HepG2 (cell line): ENCODE results near the gene KCNQ5. TPM values are rescaled to one million over a fixed set of nuclear protein-coding genes. Genes with fewer than 3 reads are reported as not detected.

ENCODE experiments used
- ATAC-seq: fragments of 200-7000 bp; cut with Tn5 transposase; 3 replicates; pipeline ENCODE4 v1.9.1; 2020; ENCODE audit warnings: mild to moderate bottlenecking, moderate library complexity
- BruUV-seq: library from RNA; stranded (reverse); fragments of 400-500 nt; replicated peaks from 2 replicates; lab custom pipeline; 2021; lab: Mats Ljungman, UMichigan
- CTCF ChIA-PET: fragments of 300-600 bp; formaldehyde crosslinking; extraction: SDS; loops from one replicate; lab custom pipeline; 2021; ENCODE audit warnings: low total read pairs, inconsistent platforms, low intra/inter-chr PET ratio; lab: Yijun Ruan, JAX
- POLR2A ChIA-PET: fragments of 350-600 bp; sonication (Branson Sonifier 250); formaldehyde crosslinking; loops from one replicate; lab custom pipeline; 2020; ENCODE audit warnings: antibody characterized with exemption, inconsistent platforms; lab: Yijun Ruan, JAX
- DNase-seq: peaks from one replicate; pipeline ENCODE4 v3.0.0-alpha.2; 2015; ENCODE audit warnings: low spot score
- FAIRE-seq: peaks from 3 replicates; lab custom pipeline; 2011; peaks lifted over from hg19 to GRCh38; lab: Jason Lieb, UNC
- H2AFZ ChIP-seq: one replicate; pipeline ENCODE4 v1.6.1; 2011; ENCODE audit warnings: low read length, inconsistent platforms
- H3K27ac ChIP-seq: fragments of 300-600 bp; 3 replicates; pipeline ENCODE4 v1.8.0; 2011; ENCODE audit warnings: mixed run types, mild to moderate bottlenecking, mixed read lengths, low read length, inconsistent platforms; ENCODE audit not compliant: insufficient read depth; ENCODE audit errors: extremely low read length
- H3K27me3 ChIP-seq, 2 experiments: fragments of 200-600 bp in 1 of 2; 2 replicates in 1 of 2; 3 replicates in 1 of 2; pipeline versions ENCODE4 v1.6.0 to v1.8.0; 2011; ENCODE audit warnings: low read length in 2 of 2, mild to moderate bottlenecking in 2 of 2, moderate library complexity in 2 of 2, inconsistent platforms in 1 of 2; ENCODE audit not compliant: insufficient read depth in 2 of 2, control insufficient read depth in 1 of 2
- H3K36me3 ChIP-seq, 2 experiments: fragments of 200-600 bp in 1 of 2; replicated peaks in 1 of 2; 2 replicates in 1 of 2; 3 replicates in 1 of 2; pipeline versions ENCODE4 v1.5.1 to v1.8.0; 2011; ENCODE audit warnings: low read length in 2 of 2, inconsistent platforms in 1 of 2; ENCODE audit not compliant: insufficient read depth in 2 of 2, control insufficient read depth in 1 of 2
- H3K4me1 ChIP-seq: 2 replicates; pipeline ENCODE4 v1.5.1; 2012; ENCODE audit warnings: low read length, inconsistent platforms; ENCODE audit not compliant: insufficient read depth
- H3K4me2 ChIP-seq: 2 replicates; pipeline ENCODE4 v1.6.0; 2011; ENCODE audit warnings: low read depth, low read length, inconsistent platforms
- H3K4me3 ChIP-seq, 3 experiments: fragments of 200-600 bp in 1 of 3; sonication (generic), shearing (Covaris generic) in 1 of 3; replicated peaks in 1 of 3; 2 replicates each; pipeline ENCODE4 v1.5.1; 2011 to 2016; ENCODE audit warnings: low read length in 3 of 3, inconsistent platforms in 2 of 3, low read depth in 2 of 3, mild to moderate bottlenecking in 2 of 3, control low read depth in 1 of 3, mixed read lengths in 1 of 3; ENCODE audit not compliant: insufficient read depth in 1 of 3
- H3K79me2 ChIP-seq: one replicate; pipeline ENCODE4 v1.6.1; 2011; ENCODE audit warnings: low read length, inconsistent platforms; ENCODE audit not compliant: insufficient read depth
- H3K9ac ChIP-seq: 2 replicates; pipeline ENCODE4 v1.6.0; 2011; ENCODE audit warnings: mild to moderate bottlenecking, low read depth, low read length, inconsistent platforms; ENCODE audit not compliant: insufficient read depth
- H3K9me3 ChIP-seq: 2 replicates; pipeline ENCODE4 v1.5.1; 2012; ENCODE audit warnings: mild to moderate bottlenecking, low read length
- H4K20me1 ChIP-seq: 2 replicates; pipeline ENCODE4 v1.6.0; 2011; ENCODE audit warnings: inconsistent platforms, mild to moderate bottlenecking, low read length, moderate library complexity; ENCODE audit not compliant: insufficient read depth
- ARNT ChIP-seq: fragments of 450-650 bp; IDR thresholded peaks from 2 replicates; pipeline ENCODE4 v1.6.1; 2017
- HDAC1 ChIP-seq: sonication (generic); formaldehyde crosslinking; IDR thresholded peaks from 2 replicates; pipeline ENCODE4 v1.5.1; 2020; ENCODE audit warnings: mild to moderate bottlenecking, missing genetic modification reagents
- HNRNPK ChIP-seq: fragments of 200-400 bp; formaldehyde crosslinking; IDR thresholded peaks from 2 replicates; pipeline ENCODE4 v1.6.1; 2018; ENCODE audit warnings: low read length, low read depth, moderate library complexity, mild to moderate bottlenecking; ENCODE audit not compliant: poor library complexity, severe bottlenecking
- MATR3 ChIP-seq: sonication (generic); formaldehyde crosslinking; IDR thresholded peaks from 2 replicates; pipeline ENCODE4 v1.4.0; 2020; ENCODE audit warnings: missing genetic modification reagents
- MIER3 ChIP-seq: IDR thresholded peaks from 2 replicates; pipeline ENCODE4 v1.6.1; 2016; ENCODE audit warnings: missing compliant biosample characterization, borderline replicate concordance
- PCBP2 ChIP-seq: fragments of 200-400 bp; formaldehyde crosslinking; optimal IDR thresholded peaks from 2 replicates; pipeline ENCODE3; 2018; ENCODE audit warnings: low read length, low read depth; ENCODE audit not compliant: poor library complexity, severe bottlenecking
- SRSF1 ChIP-seq: fragments of 200-400 bp; formaldehyde crosslinking; optimal IDR thresholded peaks from 2 replicates; pipeline ENCODE3; 2017; ENCODE audit warnings: mild to moderate bottlenecking, low read depth, low read length, moderate library complexity
- TSC22D2 ChIP-seq: sonication (generic); formaldehyde crosslinking; IDR thresholded peaks from 2 replicates; pipeline ENCODE4 v1.5.1; 2020; ENCODE audit warnings: missing genetic modification reagents, mild to moderate bottlenecking, borderline replicate concordance
- ZKSCAN5 ChIP-seq: sonication (generic); formaldehyde crosslinking; IDR thresholded peaks from 2 replicates; pipeline ENCODE4 v1.5.1; 2020; ENCODE audit warnings: mild to moderate bottlenecking, missing genetic modification reagents
- ZNF136 ChIP-seq: sonication (generic); formaldehyde crosslinking; IDR thresholded peaks from 2 replicates; pipeline ENCODE4 v1.8.1; 2022; ENCODE audit warnings: low read depth, mild to moderate bottlenecking, moderate library complexity, missing genetic modification reagents
- ZNF3 ChIP-seq: IDR thresholded peaks from 2 replicates; pipeline ENCODE4 v1.7.0; 2017; ENCODE audit warnings: inconsistent platforms
- ZNF557 ChIP-seq: sonication (generic); formaldehyde crosslinking; IDR thresholded peaks from 2 replicates; pipeline ENCODE4 v1.4.0; 2020; ENCODE audit warnings: missing genetic modification reagents
- ZNF724P ChIP-seq: sonication (generic); formaldehyde crosslinking; IDR thresholded peaks from 2 replicates; pipeline ENCODE4 v1.8.0; 2022; ENCODE audit warnings: missing genetic modification reagents, borderline replicate concordance
- ZNF773 ChIP-seq: sonication (generic); formaldehyde crosslinking; IDR thresholded peaks from 2 replicates; pipeline ENCODE4 v1.4.0; 2020; ENCODE audit warnings: missing genetic modification reagents, borderline replicate concordance
- WGBS: methylation state at CpG from one replicate; pipeline ENCODE4 v1.1.6; 2017; ENCODE audit warnings: low lambda C conversion rate; 5-methylcytosine and 5-hydroxymethylcytosine counted together
- in situ Hi-C: cut with HindIII; loops from 2 replicates; pipeline ENCODE4 v1.10.0; 2017; ENCODE audit warnings: low pct_unique_long_range_greater_than_20kb; ENCODE audit not compliant: extremely low pct_ligation_motif_present
- intact Hi-C: fragments of 100-400 bp; cut with micrococcal nuclease; formaldehyde crosslinking; loops from one replicate; pipeline ENCODE4 v1.10.0; 2022; ENCODE audit not compliant: unreplicated experiment
- polyA plus RNA-seq, 8 experiments: library from polyadenylated mRNA; depleted of rRNA in 3 of 8; stranded (reverse) in 7 of 8; unstranded in 1 of 8; fragments of >200 nt; fragmentation: Illumina TruSeq in 4 of 8; extraction: Trizol in 4 of 8; gene quantifications; 2 replicates each; pipeline versions ENCODE4 v1.2.1 to v1.2.3, GENCODE V29; 2011 to 2016; ENCODE audit warnings: low read depth in 4 of 8, missing spikeins in 1 of 8, mixed read lengths in 1 of 8; ENCODE audit not compliant: insufficient read depth in 1 of 8
- total RNA-seq, 5 experiments: library from RNA; depleted of rRNA; stranded (reverse); fragments of >200 nt; fragmentation: Illumina TruSeq; extraction: Trizol; gene quantifications; 2 replicates each; pipeline ENCODE4 v1.2.3, GENCODE V29; 2016; ENCODE audit warnings: low read depth in 1 of 5

Gene KCNQ5
- total and polyA plus RNA-seq, 2 of the 13 experiments (the other 11 are each of a cell fraction or from before 2014, with no cell fraction given), result 0.04 TPM; not detected in 1

GRCh38 chr6:72940265-72940664 lies 318.4 kb downstream of the KCNQ5 start:
- no peak overlapping the region for H2AFZ ChIP-seq

GRCh38 chr6:72941263-72941662 lies 319.4 kb downstream of the KCNQ5 start:
- WGBS, result 3% methylated on average over 1 of the region's 1 CpG
- no peaks in the 10 kb centered on the region for H4K20me1 ChIP-seq
- H3K36me3 ChIP-seq, result no peaks in the 10 kb centered on the region
- no peaks in the 10 kb centered on the region for H3K9me3 ChIP-seq
- FAIRE-seq (no peak), DNase-seq (no peak), ATAC-seq (no peak)
- H3K4me1 ChIP-seq, result no peaks in the 10 kb centered on the region
- no TSS peak for BruUV-seq
- H3K27ac ChIP-seq, result no peak overlapping the region
- TF ChIP-seq HNRNPK (peak; percentile 33), ZNF724P (no peak), PCBP2 (peak; percentile 82)
- no peak overlapping the region for H3K4me3 ChIP-seq
- H3K79me2 ChIP-seq, result no peaks in the 10 kb centered on the region
- intact Hi-C loops, result no loop called here
- CTCF ChIA-PET, result no interaction called here
- POLR2A ChIA-PET, result no interaction called here
- no peaks in the 10 kb centered on the region for H3K27me3 ChIP-seq
- in situ Hi-C loops, result no loop called here
- H2AFZ ChIP-seq, result no peak overlapping the region
- H3K9ac ChIP-seq, result no peak overlapping the region
- H3K4me2 ChIP-seq, result no peak overlapping the region

More at GRCh38 chr6:72940265-72940664, 318.4 kb downstream of the KCNQ5 start:
- CTCF ChIA-PET, result no interaction called here
- TF ChIP-seq SRSF1, result no peak
- TF ChIP-seq HDAC1 (CRISPR knock-in tag), result no peak
- TF ChIP-seq ZKSCAN5 (CRISPR knock-in tag), result no peak
- TF ChIP-seq ZNF557 (CRISPR knock-in tag), result no peak
- no peak for TF ChIP-seq ARNT
- no peak for TF ChIP-seq MATR3 (CRISPR knock-in tag)
- no peak for TF ChIP-seq ZNF773 (CRISPR knock-in tag)
- TF ChIP-seq ZNF136, result no peak
- no peak for TF ChIP-seq MIER3 (CRISPR knock-in tag)
- no peak for TF ChIP-seq TSC22D2 (CRISPR knock-in tag)
- no peak for TF ChIP-seq ZNF3
- no peaks in the 10 kb centered on the region for H3K4me1 ChIP-seq
- H4K20me1 ChIP-seq, result no peaks in the 10 kb centered on the region
- no peaks in the 10 kb centered on the region for H3K36me3 ChIP-seq
- H3K9me3 ChIP-seq, result no peaks in the 10 kb centered on the region
- no peaks in the 10 kb centered on the region for H3K79me2 ChIP-seq
- H3K27ac ChIP-seq, result no peak overlapping the region
- intact Hi-C loops (no loop called here), in situ Hi-C loops (no loop called here)
- no TSS peak for BruUV-seq
- 30% methylated on average over 7 of the region's 7 CpGs for WGBS
- no peak overlapping the region for H3K9ac ChIP-seq
- FAIRE-seq (no peak), ATAC-seq (no peak), DNase-seq (no peak)
- no peak overlapping the region for H3K4me3 ChIP-seq
- POLR2A ChIA-PET, result no interaction called here
- no peaks in the 10 kb centered on the region for H3K27me3 ChIP-seq
- no peak overlapping the region for H3K4me2 ChIP-seq
